Stomach (tissue), 4 donors: Measurements from ENCODE around the gene TICRR.

Experiments
- POLR2AphosphoS5 ChIP-seq, 3 donors: sonication (generic); formaldehyde crosslinking; IDR thresholded peaks; one replicate each; pipeline ENCODE4 v1.6.1; 2016; ENCODE audit warnings: antibody characterized with exemption in 3 of 3
- TF ChIP-seq, protein P1 (sequence below), 7 experiments: fragments of 450-650 bp in 4 of 7; fragments of 200-600 bp in 3 of 7; sonication (generic) in 3 of 7; IDR thresholded peaks; one replicate each; pipeline ENCODE4 v1.5.1; 2016 to 2019; ENCODE audit warnings: antibody characterized with exemption in 7 of 7, control low read depth in 2 of 7, mild to moderate bottlenecking in 1 of 7

- TF ChIP-seq POLR2AphosphoS5 (IDR thresholded peaks at IDR 0.05): no peak
- TF ChIP-seq, protein P1, sequence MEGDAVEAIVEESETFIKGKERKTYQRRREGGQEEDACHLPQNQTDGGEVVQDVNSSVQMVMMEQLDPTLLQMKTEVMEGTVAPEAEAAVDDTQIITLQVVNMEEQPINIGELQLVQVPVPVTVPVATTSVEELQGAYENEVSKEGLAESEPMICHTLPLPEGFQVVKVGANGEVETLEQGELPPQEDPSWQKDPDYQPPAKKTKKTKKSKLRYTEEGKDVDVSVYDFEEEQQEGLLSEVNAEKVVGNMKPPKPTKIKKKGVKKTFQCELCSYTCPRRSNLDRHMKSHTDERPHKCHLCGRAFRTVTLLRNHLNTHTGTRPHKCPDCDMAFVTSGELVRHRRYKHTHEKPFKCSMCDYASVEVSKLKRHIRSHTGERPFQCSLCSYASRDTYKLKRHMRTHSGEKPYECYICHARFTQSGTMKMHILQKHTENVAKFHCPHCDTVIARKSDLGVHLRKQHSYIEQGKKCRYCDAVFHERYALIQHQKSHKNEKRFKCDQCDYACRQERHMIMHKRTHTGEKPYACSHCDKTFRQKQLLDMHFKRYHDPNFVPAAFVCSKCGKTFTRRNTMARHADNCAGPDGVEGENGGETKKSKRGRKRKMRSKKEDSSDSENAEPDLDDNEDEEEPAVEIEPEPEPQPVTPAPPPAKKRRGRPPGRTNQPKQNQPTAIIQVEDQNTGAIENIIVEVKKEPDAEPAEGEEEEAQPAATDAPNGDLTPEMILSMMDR (IDR thresholded peaks at IDR 0.05): no peak
These were observed 54.6 kb downstream of the TICRR start for GRCh38 chr15:89629829-89630228.
